Gastroesophageal sphincter (tissue), 3 donors: ENCODE measurements around the gene WNT11.

ENCODE experiments used
- CTCF ChIP-seq, 4 experiments: fragments of 200-600 bp in 2 of 4; fragments of 450-650 bp in 2 of 4; sonication (generic) in 1 of 4; IDR thresholded peaks; one replicate each; pipeline ENCODE4 v1.5.1; 2017 to 2019; ENCODE audit warnings: antibody characterized with exemption in 4 of 4, mild to moderate bottlenecking in 2 of 4, moderate library complexity in 2 of 4
- EP300 ChIP-seq: sonication (generic); formaldehyde crosslinking; IDR thresholded peaks from one replicate; pipeline ENCODE4 v1.6.1; 2017; ENCODE audit warnings: antibody characterized with exemption, mild to moderate bottlenecking
- POLR2A ChIP-seq, 2 donors: fragments of 450-650 bp; IDR thresholded peaks; one replicate each; pipeline ENCODE4 v1.6.1; 2017; ENCODE audit warnings: antibody characterized with exemption in 2 of 2, mild to moderate bottlenecking in 2 of 2, moderate library complexity in 1 of 2

GRCh38 chr11:76166314-76166713 is 40.0 kb downstream of the WNT11 start:
- TF ChIP-seq CTCF (IDR thresholded peaks at IDR 0.05) (no peak), POLR2A (IDR thresholded peaks at IDR 0.05) (no peak), EP300 (no peak)
